ENCODE measurements around the gene SPTBN1.
A peak's percentile ranks its signal among the peaks of the same experiment; 100 is the strongest.
"Not testable (repeated sequence)": the region's sequence is repeated elsewhere in the genome, so short reads cannot be mapped to it uniquely, and the experiment has no call there.

The SPTBN1 gene

DNA sequence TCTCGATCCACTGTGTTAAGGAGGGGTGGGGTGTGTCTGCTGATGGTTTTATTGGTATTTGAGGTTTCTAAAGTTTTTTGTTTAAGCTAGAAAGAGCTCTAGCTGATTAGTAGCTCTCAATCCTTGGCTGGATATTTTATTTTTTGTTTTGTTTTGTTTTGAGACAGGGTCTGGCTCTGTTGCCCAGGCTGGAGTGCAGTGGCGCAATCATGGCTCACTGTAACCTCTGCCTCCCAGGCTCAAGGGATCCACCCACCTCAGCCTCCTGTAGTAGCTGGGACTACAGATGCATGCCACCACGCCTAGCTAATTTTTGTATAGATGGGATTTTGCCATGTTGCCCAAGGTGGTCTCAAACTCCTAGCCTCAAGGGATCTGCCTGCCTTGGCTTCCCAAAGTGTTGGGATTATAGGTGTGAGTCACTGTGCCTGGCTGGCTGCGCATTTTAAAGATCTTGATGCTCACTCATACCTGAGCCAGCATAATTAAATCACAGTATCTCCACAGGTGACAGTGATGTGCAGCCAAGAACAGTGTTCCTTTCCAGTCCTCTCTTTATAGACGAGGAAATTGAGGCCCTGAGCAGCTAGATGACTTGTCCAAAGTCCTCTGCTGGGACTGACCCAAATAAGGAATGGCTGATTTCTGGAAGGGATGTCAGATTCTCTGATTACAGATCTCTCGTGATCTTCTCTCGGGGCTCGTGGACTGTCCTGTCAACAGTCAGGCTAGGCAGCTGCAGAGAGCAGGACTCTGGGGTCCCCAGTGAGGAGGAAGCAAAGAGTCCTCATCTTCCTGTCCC is 44.5 kb downstream of the SPTBN1 start:
- ChIA-PET POLR2A (no interaction called here), CTCF (interaction anchor here (0.6 to 1.4 kb wide), 2 partner anchors 8 to 10 kb away, joined by 3 read pairs; no protein-coding TSS in a partner anchor)
- TF ChIP-seq, protein P1, sequence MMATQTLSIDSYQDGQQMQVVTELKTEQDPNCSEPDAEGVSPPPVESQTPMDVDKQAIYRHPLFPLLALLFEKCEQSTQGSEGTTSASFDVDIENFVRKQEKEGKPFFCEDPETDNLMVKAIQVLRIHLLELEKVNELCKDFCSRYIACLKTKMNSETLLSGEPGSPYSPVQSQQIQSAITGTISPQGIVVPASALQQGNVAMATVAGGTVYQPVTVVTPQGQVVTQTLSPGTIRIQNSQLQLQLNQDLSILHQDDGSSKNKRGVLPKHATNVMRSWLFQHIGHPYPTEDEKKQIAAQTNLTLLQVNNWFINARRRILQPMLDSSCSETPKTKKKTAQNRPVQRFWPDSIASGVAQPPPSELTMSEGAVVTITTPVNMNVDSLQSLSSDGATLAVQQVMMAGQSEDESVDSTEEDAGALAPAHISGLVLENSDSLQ (IDR thresholded peaks at IDR 0.05), result no peak
- no peak for TF ChIP-seq L3MBTL2 (conservative IDR thresholded peaks at IDR 0.05)
- TF ChIP-seq CTBP1 (IDR thresholded peaks at IDR 0.05; ENCODE audit: borderline replicate concordance), result no peak
- TF ChIP-seq NFRKB (IDR thresholded peaks at IDR 0.05), result no peak
- TF ChIP-seq SUZ12 (IDR thresholded peaks at IDR 0.05), result no peak
- no peak for TF ChIP-seq BHLHE40 (IDR thresholded peaks at IDR 0.05; ENCODE audit: borderline replicate concordance)
- no peak for TF ChIP-seq ARNT (IDR thresholded peaks at IDR 0.05)
- TF ChIP-seq FOXM1 (IDR thresholded peaks at IDR 0.05; ENCODE audit: borderline replicate concordance), result no peak
- no peak for TF ChIP-seq FOXK2 (IDR thresholded peaks at IDR 0.05)
- no peak for TF ChIP-seq FOXA1 (IDR thresholded peaks at IDR 0.05)
- TF ChIP-seq LEF1 (IDR thresholded peaks at IDR 0.05; ENCODE audit: borderline replicate concordance), result no peak
- TF ChIP-seq TARDBP (IDR thresholded peaks at IDR 0.05), result no peak
- no peak for DNase-seq (ENCODE audit: extremely low spot score)

DNA sequence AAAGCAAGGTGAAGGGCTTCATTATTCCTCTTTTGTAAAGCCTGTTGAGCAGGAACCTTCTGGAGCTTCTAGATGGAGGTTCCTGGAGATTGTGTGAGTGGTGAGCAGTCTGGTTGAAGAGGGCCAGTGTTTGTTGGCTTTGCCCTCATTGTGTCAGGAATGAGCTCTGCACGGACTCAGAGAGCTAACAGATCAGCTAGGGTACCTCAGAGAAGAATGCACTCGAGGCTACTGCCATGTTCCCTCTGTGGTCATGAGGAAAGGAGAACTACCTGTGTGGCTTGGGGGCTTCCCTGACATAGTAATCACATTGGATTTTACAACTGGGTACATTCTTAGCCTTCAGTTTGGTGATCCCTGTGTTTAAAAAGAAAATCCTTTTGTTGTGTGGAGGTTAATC is 46.6 kb downstream of the SPTBN1 start:
- ChIA-PET POLR2A (no interaction called here), CTCF (interaction anchor here (0.6 to 0.9 kb wide), 5 partner anchors 28 to 799 kb away, joined by 3 read pairs; no protein-coding TSS in a partner anchor)
- no peak for TF ChIP-seq NFRKB (IDR thresholded peaks at IDR 0.05)
- TF ChIP-seq, protein P1 (IDR thresholded peaks at IDR 0.05), result no peak
- TF ChIP-seq SUZ12 (IDR thresholded peaks at IDR 0.05), result no peak
- no peak for TF ChIP-seq FOXK2 (IDR thresholded peaks at IDR 0.05)
- no peak for TF ChIP-seq LEF1 (IDR thresholded peaks at IDR 0.05; ENCODE audit: borderline replicate concordance)
- TF ChIP-seq BHLHE40 (IDR thresholded peaks at IDR 0.05; ENCODE audit: borderline replicate concordance), result no peak
- no peak for TF ChIP-seq ELF4 (IDR thresholded peaks at IDR 0.05)
- no peak for TF ChIP-seq HDGF (IDR thresholded peaks at IDR 0.05; ENCODE audit: borderline replicate concordance)
- no peak for TF ChIP-seq CTBP1 (IDR thresholded peaks at IDR 0.05; ENCODE audit: borderline replicate concordance)
- no peak for TF ChIP-seq TARDBP (IDR thresholded peaks at IDR 0.05)
- TF ChIP-seq SP1 (IDR thresholded peaks at IDR 0.05), result no peak
- no peak for TF ChIP-seq ARNT (IDR thresholded peaks at IDR 0.05)
- no peak for TF ChIP-seq FOXA1 (IDR thresholded peaks at IDR 0.05)
- no peak for DNase-seq (ENCODE audit: extremely low spot score)

DNA sequence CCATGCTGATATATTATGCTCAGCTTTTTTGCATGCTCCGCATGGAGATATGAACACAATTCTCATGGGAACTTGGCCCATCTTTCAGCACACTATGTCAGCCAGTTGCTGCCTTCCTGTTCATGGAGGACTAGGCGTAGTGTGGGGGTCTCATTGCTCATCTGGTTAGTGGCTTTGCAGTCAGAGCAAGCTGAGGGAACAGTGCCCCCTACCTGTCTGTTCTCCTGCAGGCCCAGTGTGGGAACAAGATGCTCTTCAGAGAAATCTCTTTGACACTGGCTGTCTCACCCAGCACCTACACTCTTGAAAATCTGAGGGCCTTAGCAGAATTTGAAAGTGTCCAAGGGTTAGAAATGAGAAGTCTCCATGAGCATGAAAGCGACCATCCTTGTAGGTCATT is 47.1 kb downstream of the SPTBN1 start:
- POLR2A ChIA-PET, result no interaction called here
- peak; percentile 60 for DNase-seq (ENCODE audit: extremely low spot score)
- CTCF ChIA-PET, result interaction anchor here (0.6 to 0.9 kb wide), 5 partner anchors 28 to 800 kb away, joined by 3 read pairs; no protein-coding TSS in a partner anchor
- no peak for TF ChIP-seq LEF1 (IDR thresholded peaks at IDR 0.05; ENCODE audit: borderline replicate concordance)
- TF ChIP-seq HDGF (IDR thresholded peaks at IDR 0.05; ENCODE audit: borderline replicate concordance), result no peak

DNA sequence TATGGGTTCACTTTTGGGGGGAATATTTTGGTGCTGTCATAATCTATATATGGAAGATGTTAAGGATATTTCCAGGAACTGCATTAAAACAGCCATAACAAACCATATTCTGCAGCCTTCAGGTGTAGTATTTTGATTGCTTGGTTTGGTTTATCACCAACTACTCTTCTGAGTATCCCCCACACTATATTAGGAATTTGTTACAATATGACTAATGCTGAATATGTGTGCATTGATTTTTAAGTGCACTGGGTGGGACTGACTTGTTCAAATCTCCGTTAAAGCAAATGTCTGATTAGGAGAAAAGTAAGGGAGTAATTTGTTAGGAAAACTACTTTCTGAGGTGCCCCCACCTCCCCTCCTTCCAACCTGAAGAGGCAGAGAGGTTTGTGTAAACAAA is 47.7 kb downstream of the SPTBN1 start:
- POLR2A ChIA-PET, result no interaction called here
- CTCF ChIA-PET, result no interaction called here
- no peak for TF ChIP-seq ARNT (IDR thresholded peaks at IDR 0.05)
- no peak for TF ChIP-seq BHLHE40 (IDR thresholded peaks at IDR 0.05; ENCODE audit: borderline replicate concordance)
- no peak for TF ChIP-seq HDGF (IDR thresholded peaks at IDR 0.05; ENCODE audit: borderline replicate concordance)
- TF ChIP-seq FOXK2 (IDR thresholded peaks at IDR 0.05), result no peak
- no peak for TF ChIP-seq FOXA1 (IDR thresholded peaks at IDR 0.05)
- no peak for TF ChIP-seq TARDBP (IDR thresholded peaks at IDR 0.05)
- TF ChIP-seq CTBP1 (IDR thresholded peaks at IDR 0.05; ENCODE audit: borderline replicate concordance), result no peak
- TF ChIP-seq FOXM1 (IDR thresholded peaks at IDR 0.05; ENCODE audit: borderline replicate concordance), result no peak
- no peak for TF ChIP-seq ELF4 (IDR thresholded peaks at IDR 0.05)
- no peak for TF ChIP-seq SUZ12 (IDR thresholded peaks at IDR 0.05)
- no peak for TF ChIP-seq NFRKB (IDR thresholded peaks at IDR 0.05)
- DNase-seq (ENCODE audit: extremely low spot score), result no peak

DNA sequence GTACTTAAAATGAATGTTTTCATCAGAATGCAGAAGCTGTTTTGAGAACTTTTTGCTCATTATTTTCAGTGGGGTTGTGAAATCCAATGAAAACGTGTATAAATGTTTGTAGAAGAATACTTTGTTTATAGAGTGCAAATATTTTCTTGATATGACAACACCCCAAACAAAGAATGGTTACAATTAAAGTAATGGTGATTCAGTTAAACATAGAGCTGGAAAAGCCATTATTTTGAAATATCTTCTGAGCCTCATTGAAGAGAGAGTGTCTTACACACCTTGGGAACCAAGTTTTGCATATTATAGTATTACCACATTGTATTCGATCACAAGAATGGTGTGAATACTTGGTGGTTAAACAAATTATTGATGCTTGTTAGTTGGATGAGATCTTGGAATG is 48.7 kb downstream of the SPTBN1 start:
- CTCF ChIA-PET, result no interaction called here
- DNase-seq (ENCODE audit: extremely low spot score), result no peak
- TF ChIP-seq ARNT (IDR thresholded peaks at IDR 0.05), result no peak
- TF ChIP-seq HDGF (IDR thresholded peaks at IDR 0.05; ENCODE audit: borderline replicate concordance), result no peak
- TF ChIP-seq CTBP1 (IDR thresholded peaks at IDR 0.05; ENCODE audit: borderline replicate concordance), result no peak
- no peak for TF ChIP-seq TARDBP (IDR thresholded peaks at IDR 0.05)
- TF ChIP-seq LEF1 (IDR thresholded peaks at IDR 0.05; ENCODE audit: borderline replicate concordance), result no peak
- TF ChIP-seq BHLHE40 (IDR thresholded peaks at IDR 0.05; ENCODE audit: borderline replicate concordance), result no peak
- no peak for TF ChIP-seq FOXA1 (IDR thresholded peaks at IDR 0.05)
- no peak for TF ChIP-seq FOXM1 (IDR thresholded peaks at IDR 0.05; ENCODE audit: borderline replicate concordance)
- TF ChIP-seq SP1 (IDR thresholded peaks at IDR 0.05), result no peak
- TF ChIP-seq, protein P1 (IDR thresholded peaks at IDR 0.05), result no peak
- no peak for TF ChIP-seq SUZ12 (IDR thresholded peaks at IDR 0.05)
- no peak for TF ChIP-seq FOXK2 (IDR thresholded peaks at IDR 0.05)
- no peak for TF ChIP-seq L3MBTL2 (conservative IDR thresholded peaks at IDR 0.05)
- no peak for TF ChIP-seq ZNF384 (IDR thresholded peaks at IDR 0.05)
- TF ChIP-seq ELF4 (IDR thresholded peaks at IDR 0.05), result no peak
- no peak for TF ChIP-seq NFRKB (IDR thresholded peaks at IDR 0.05)
- POLR2A ChIA-PET, result no interaction called here

DNA sequence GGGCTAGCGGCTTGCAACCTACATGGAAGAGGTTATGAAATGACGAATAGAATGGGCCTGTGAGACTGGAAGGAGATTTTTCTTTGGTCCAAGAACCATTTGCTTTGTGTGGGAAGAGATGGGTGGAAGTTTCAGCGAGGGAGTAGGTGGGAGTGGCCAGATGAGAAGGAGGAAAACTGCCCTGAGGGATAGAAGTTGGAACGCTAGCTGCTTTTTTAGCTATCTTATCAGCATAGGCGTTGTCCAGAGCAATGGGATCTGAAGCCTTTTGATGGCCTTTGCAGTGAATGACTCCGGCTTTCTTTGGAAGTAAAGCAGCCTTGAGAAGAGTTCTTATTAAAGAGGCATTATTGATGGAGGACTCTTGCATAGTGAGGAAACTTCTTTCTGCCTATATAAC is 52.4 kb downstream of the SPTBN1 start:
- DNase-seq (ENCODE audit: extremely low spot score), result no peak
- ChIA-PET CTCF (interaction anchor here (0.6 kb wide), 1 partner anchor 1263 kb away, joined by 3 read pairs; no protein-coding TSS in a partner anchor), POLR2A (no interaction called here)
- TF ChIP-seq, protein P1 (IDR thresholded peaks at IDR 0.05), result no peak
- TF ChIP-seq TARDBP (IDR thresholded peaks at IDR 0.05), result no peak

DNA sequence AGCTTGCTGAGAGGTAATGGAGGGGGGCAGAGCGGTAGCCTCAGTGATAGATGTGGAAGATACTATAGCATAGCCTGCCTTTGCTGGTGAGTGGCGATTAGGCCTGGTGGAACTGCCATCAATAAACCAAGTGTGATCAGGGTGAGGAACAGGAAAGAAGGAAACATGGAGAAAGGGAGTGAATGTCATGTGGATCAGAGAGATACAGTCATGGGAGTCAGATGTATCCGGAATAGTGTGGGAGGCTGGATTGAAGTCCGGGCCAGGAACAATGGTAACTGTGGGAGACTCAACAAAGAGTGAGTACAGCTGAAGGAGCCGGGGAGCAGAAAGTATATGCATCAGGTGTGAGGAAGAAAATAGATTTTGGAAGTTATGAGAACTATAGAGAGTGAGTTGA is 52.9 kb downstream of the SPTBN1 start:
- CTCF ChIA-PET, result interaction anchor here (0.6 kb wide), 1 partner anchor 604 kb away, joined by 3 read pairs; no protein-coding TSS in a partner anchor
- DNase-seq (ENCODE audit: extremely low spot score); POLR2A ChIA-PET: not testable (repeated sequence)

All from HEK293T (cell line).